GM18505 (cell line): ENCODE results near the gene PPP4R4.
"Not testable (repeated sequence)": the region's sequence is repeated elsewhere in the genome, so short reads cannot be mapped to it uniquely, and the experiment has no call there.

Source experiments
- ATAC-seq: cut with Tn5 transposase; IDR thresholded peaks from one replicate; pipeline ENCODE4 v1.9.1; 2021; ENCODE audit not compliant: unreplicated experiment
- POLR2A ChIP-seq: IDR thresholded peaks from 4 replicates; pipeline ENCODE4 v1.6.1; 2011; ENCODE audit warnings: borderline replicate concordance; ENCODE audit not compliant: insufficient read depth, insufficient read length; ENCODE audit errors: extremely low read depth

The PPP4R4 gene

DNA sequence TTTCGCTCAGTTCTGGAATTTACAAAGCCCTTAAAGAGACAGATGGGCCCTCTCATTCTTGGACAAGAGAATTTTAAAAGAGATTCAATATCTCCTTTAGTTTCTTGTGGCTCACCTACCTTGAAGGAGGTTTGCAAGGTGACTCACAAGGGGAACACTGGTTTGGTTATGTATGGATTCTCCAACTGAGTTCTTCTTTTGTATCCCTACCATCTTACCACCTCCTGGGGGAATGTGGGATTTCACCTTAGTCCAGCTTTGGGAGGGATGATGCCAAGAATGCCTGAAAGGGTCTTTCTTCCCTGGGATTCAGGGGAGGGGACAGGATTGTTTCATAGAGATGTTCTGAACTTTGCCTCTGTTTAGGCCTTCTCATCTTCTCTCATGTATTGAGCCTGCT is 3.7 kb downstream of the PPP4R4 start:
- no peak for TF ChIP-seq POLR2A
- no peak for ATAC-seq

DNA sequence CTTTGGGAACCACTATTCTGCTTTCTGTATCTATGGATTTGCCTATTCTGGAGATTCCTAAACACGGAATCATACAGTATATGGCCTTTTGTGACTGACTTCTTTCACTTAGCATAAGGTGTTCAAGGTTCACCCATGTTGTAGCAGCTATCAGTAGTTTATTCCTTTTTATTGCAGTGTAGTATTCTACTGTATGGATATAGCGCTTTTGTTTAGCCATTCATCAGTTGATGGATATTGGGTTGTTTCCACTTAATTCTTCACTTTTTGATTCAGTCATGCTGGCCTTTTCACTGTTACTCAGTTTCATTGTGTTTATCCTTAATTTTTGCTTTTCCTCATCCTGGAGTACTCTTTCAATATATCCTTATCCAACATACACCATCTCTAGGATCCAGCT is 5.1 kb downstream of the PPP4R4 start:
- no peak for TF ChIP-seq POLR2A
- no peak for ATAC-seq

- peak; percentile 61 for ATAC-seq
- TF ChIP-seq POLR2A: no peak
Observed at GRCh38 chr14:94180655-94181271, 6.6 kb downstream of the PPP4R4 start.

GRCh38 chr14:94181835-94182234 is 7.7 kb downstream of the PPP4R4 start:
- TF ChIP-seq POLR2A: no peak
- no peak for ATAC-seq

DNA sequence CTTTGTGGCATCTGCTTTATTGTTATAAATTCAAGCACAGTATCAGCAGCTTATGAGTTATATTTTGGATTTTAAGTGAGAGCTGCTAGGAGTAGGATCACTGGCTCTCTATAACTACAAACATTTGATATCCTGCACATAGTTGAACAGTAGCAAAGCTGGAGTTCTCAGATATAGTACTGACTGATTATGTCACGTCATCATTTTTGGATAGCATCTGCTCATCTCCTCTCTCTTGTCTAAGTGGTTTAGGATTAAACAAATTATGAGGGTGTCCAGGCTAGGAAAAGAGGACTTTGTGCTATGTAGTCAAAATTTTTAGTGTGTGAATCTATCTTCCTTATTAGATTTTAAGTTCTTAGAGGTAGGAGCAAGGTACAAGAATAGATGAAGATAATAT is 18.4 kb downstream of the PPP4R4 start:
- no peak for ATAC-seq

GRCh38 chr14:94193776-94194175 is 19.7 kb downstream of the PPP4R4 start:
- no peak for ATAC-seq

More for the DNA sequence above, 18.4 kb downstream of the PPP4R4 start:
- no peak for TF ChIP-seq POLR2A

GRCh38 chr14:94196057-94196456 is 21.9 kb downstream of the PPP4R4 start:
- no peak for TF ChIP-seq POLR2A
- ATAC-seq: no peak

More at GRCh38 chr14:94193776-94194175, 19.7 kb downstream of the PPP4R4 start:
- TF ChIP-seq POLR2A: no peak

- no peak for ATAC-seq
- TF ChIP-seq POLR2A: no peak
Observed at GRCh38 chr14:94203473-94204210, 29.5 kb downstream of the PPP4R4 start.

- ATAC-seq: no peak
- no peak for TF ChIP-seq POLR2A
Observed at GRCh38 chr14:94213021-94213420, 38.9 kb downstream of the PPP4R4 start.

GRCh38 chr14:94213741-94214140 is 39.6 kb downstream of the PPP4R4 start:
- no peak for TF ChIP-seq POLR2A
- ATAC-seq: no peak

- ATAC-seq: no peak
- no peak for TF ChIP-seq POLR2A
Observed at GRCh38 chr14:94217116-94217515, 43.0 kb downstream of the PPP4R4 start.

GRCh38 chr14:94218198-94218886 is 44.2 kb downstream of the PPP4R4 start:
- not testable (repeated sequence) for ATAC-seq

- ATAC-seq: no peak
- no peak for TF ChIP-seq POLR2A
Observed at GRCh38 chr14:94224040-94224439, 49.9 kb downstream of the PPP4R4 start.
